Liver (tissue), 9 donors: Measurements from ENCODE around the gene BASP1. TPM values are rescaled to one million over a fixed set of nuclear protein-coding genes. Genes with fewer than 3 reads are reported as not detected.

Experiments
- DNase-seq: peaks from one replicate; pipeline ENCODE4 v3.0.0-alpha.2; 2017; ENCODE audit warnings: low spot score
- H3K27ac ChIP-seq, 2 donors: one replicate each; pipeline ENCODE4 v1.7.0; 2013; ENCODE audit warnings: inconsistent platforms in 2 of 2, low read length in 2 of 2, control low read depth in 1 of 2, low read depth in 1 of 2, mild to moderate bottlenecking in 1 of 2
- H3K27me3 ChIP-seq, 4 donors: one replicate each; pipeline versions ENCODE4 v1.6.1 to v1.7.0; 2013; ENCODE audit warnings: low read length in 3 of 4, inconsistent platforms in 1 of 4, mild to moderate bottlenecking in 1 of 4, moderate library complexity in 1 of 4; ENCODE audit not compliant: control insufficient read depth in 4 of 4, insufficient read depth in 4 of 4
- H3K36me3 ChIP-seq, 4 donors: one replicate each; pipeline versions ENCODE4 v1.6.1 to v1.7.0; 2013; ENCODE audit warnings: low read length in 3 of 4, mild to moderate bottlenecking in 3 of 4, low read depth in 1 of 4, moderate library complexity in 1 of 4; ENCODE audit not compliant: control insufficient read depth in 4 of 4, insufficient read depth in 3 of 4
- H3K4me1 ChIP-seq, 4 donors: one replicate each; pipeline versions ENCODE4 v1.6.1 to v1.7.0; 2013; ENCODE audit warnings: low read length in 3 of 4, mild to moderate bottlenecking in 3 of 4, moderate library complexity in 1 of 4; ENCODE audit not compliant: control insufficient read depth in 4 of 4, insufficient read depth in 4 of 4
- H3K4me3 ChIP-seq, 3 donors: one replicate each; pipeline versions ENCODE4 v1.6.1 to v1.7.0; 2013; ENCODE audit warnings: low read length in 3 of 3, control low read depth in 1 of 3, low read depth in 1 of 3, mild to moderate bottlenecking in 1 of 3
- H3K9ac ChIP-seq, 2 donors: one replicate each; pipeline ENCODE4 v1.7.0; 2013; ENCODE audit warnings: low read length in 2 of 2, mild to moderate bottlenecking in 2 of 2, moderate library complexity in 2 of 2, control low read depth in 1 of 2, low read depth in 1 of 2
- H3K9me3 ChIP-seq, 4 donors: one replicate each; pipeline versions ENCODE4 v1.6.1 to v1.7.0; 2013; ENCODE audit warnings: low read length in 3 of 4; ENCODE audit not compliant: control insufficient read depth in 4 of 4
- CTCF ChIP-seq: fragments of 150-350 bp; IDR thresholded peaks from 2 replicates; pipeline ENCODE4 v1.5.1; 2017; ENCODE audit warnings: improper control_type of control experiment, low read depth, low read length; ENCODE audit not compliant: missing input control
- EGR1 ChIP-seq, 2 donors: IDR thresholded peaks; 2 replicates each; pipeline ENCODE4 v1.6.1; 2016 to 2018; ENCODE audit warnings: antibody characterized with exemption in 2 of 2, low read depth in 2 of 2
- GABPA ChIP-seq, 2 donors: IDR thresholded peaks in 1 of 2; conservative IDR thresholded peaks in 1 of 2; 2 replicates each; pipeline ENCODE4 v1.6.1; 2016; ENCODE audit warnings: antibody characterized with exemption in 2 of 2, mild to moderate bottlenecking in 1 of 2, moderate library complexity in 1 of 2
- HNF4A ChIP-seq, 2 donors: conservative IDR thresholded peaks; 2 replicates each; pipeline ENCODE4 v1.6.1; 2016; ENCODE audit warnings: antibody characterized with exemption in 2 of 2, mild to moderate bottlenecking in 2 of 2
- HNF4G ChIP-seq: IDR thresholded peaks from 2 replicates; pipeline ENCODE4 v1.6.1; 2016; ENCODE audit warnings: antibody characterized with exemption
- REST ChIP-seq: IDR thresholded peaks from 2 replicates; pipeline ENCODE4 v1.6.1; 2016; ENCODE audit warnings: antibody characterized with exemption, mild to moderate bottlenecking
- SP1 ChIP-seq: IDR thresholded peaks from 2 replicates; pipeline ENCODE4 v1.6.1; 2018; ENCODE audit warnings: antibody characterized with exemption, mild to moderate bottlenecking
- ZBTB33 ChIP-seq: IDR thresholded peaks from 2 replicates; pipeline ENCODE4 v1.6.1; 2016; ENCODE audit warnings: antibody characterized with exemption
- WGBS: extraction: QIAGEN DNeasy Blood & Tissue Kit; methylation state at CpG from one replicate; pipeline ENCODE4 v1.1.7; 2013; 5-methylcytosine and 5-hydroxymethylcytosine counted together
- polyA plus RNA-seq, 2 donors: library from polyadenylated mRNA; stranded (reverse) in 1 of 2; unstranded in 1 of 2; fragments of 200-250 nt in 1 of 2; fragments of >200 nt in 1 of 2; fragmentation: Nextera tagmentation in 1 of 2; extraction: Ambion mirVana in 1 of 2; gene quantifications; one replicate each; pipeline versions ENCODE4 v1.2.1 to v1.2.3, GENCODE V29; 2013 to 2015
- total RNA-seq, 2 donors: library from RNA; depleted of rRNA; stranded (reverse); fragments of >200 nt; gene quantifications; one replicate each; pipeline ENCODE4 v1.2.3, GENCODE V29; 2014
- TF ChIP-seq, protein P1 (sequence below): IDR thresholded peaks from 2 replicates; pipeline ENCODE4 v1.6.1; 2016; ENCODE audit warnings: antibody characterized with exemption
- donor health status: healthy.
- donor health status: healthy.
- donor health status: healthy.
- donor health status: healthy.
- donor health status: healthy.

The BASP1 gene
- total and polyA plus RNA-seq, 4 donors = 1.2 to 17.0 (median 5.4) TPM

GRCh38 chr5:17219469-17219868 lies 2.0 kb downstream of the BASP1 start:
- no peaks in the 10 kb centered on the region for H3K9me3 ChIP-seq
- TF ChIP-seq GABPA (IDR thresholded peaks at IDR 0.05 in 1 of 2, conservative IDR thresholded peaks at IDR 0.05 in 1 of 2) (no peak), SP1 (no peak), ZBTB33 (no peak), HNF4A (conservative IDR thresholded peaks at IDR 0.05) (no peak), REST (no peak)
- TF ChIP-seq, protein P1, sequence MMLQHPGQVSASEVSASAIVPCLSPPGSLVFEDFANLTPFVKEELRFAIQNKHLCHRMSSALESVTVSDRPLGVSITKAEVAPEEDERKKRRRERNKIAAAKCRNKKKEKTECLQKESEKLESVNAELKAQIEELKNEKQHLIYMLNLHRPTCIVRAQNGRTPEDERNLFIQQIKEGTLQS = no peak
- no peaks in the 10 kb centered on the region for H3K36me3 ChIP-seq
- WGBS = 76% methylated on average over 12 of the region's 12 CpGs
- no peak for DNase-seq
- peaks cover 0 to 9% (median 2%) of the 10 kb centered on the region in 4 donors for H3K27me3 ChIP-seq
- peaks cover 0 to 14% (median 7%) of the 10 kb centered on the region in 4 donors for H3K4me1 ChIP-seq
- H3K9ac ChIP-seq = no peak overlapping the region
- H3K27ac ChIP-seq = no peak overlapping the region
- H3K4me3 ChIP-seq = no peak overlapping the region

- Histone ChIP-seq H3K9ac (no peak overlapping the region), H3K36me3 (no peaks in the 10 kb centered on the region), H3K9me3 (no peaks in the 10 kb centered on the region), H3K4me1 (peaks cover 0 to 14% (median 7%) of the 10 kb centered on the region in 4 donors), H3K27ac (no peak overlapping the region), H3K4me3 (no peak overlapping the region), H3K27me3 (peaks cover 0 to 9% (median 2%) of the 10 kb centered on the region in 4 donors)
- 89% methylated on average over 6 of the region's 6 CpGs for WGBS
- DNase-seq = no peak
- TF ChIP-seq EGR1 (IDR thresholded peaks at IDR 0.05; ENCODE audit: low read depth in 2 of 2) = no peak
- TF ChIP-seq CTCF = no peak
- no peak for TF ChIP-seq ZBTB33
- TF ChIP-seq GABPA (IDR thresholded peaks at IDR 0.05 in 1 of 2, conservative IDR thresholded peaks at IDR 0.05 in 1 of 2) = no peak
- TF ChIP-seq REST = no peak
- TF ChIP-seq, protein P1 = no peak
- no peak for TF ChIP-seq HNF4G
Observed at GRCh38 chr5:17219992-17220391, 2.6 kb downstream of the BASP1 start.
